ENCODE results near the gene NGB.
A peak's percentile ranks its signal among the peaks of the same experiment; 100 is the strongest.

NGB gene

DNA sequence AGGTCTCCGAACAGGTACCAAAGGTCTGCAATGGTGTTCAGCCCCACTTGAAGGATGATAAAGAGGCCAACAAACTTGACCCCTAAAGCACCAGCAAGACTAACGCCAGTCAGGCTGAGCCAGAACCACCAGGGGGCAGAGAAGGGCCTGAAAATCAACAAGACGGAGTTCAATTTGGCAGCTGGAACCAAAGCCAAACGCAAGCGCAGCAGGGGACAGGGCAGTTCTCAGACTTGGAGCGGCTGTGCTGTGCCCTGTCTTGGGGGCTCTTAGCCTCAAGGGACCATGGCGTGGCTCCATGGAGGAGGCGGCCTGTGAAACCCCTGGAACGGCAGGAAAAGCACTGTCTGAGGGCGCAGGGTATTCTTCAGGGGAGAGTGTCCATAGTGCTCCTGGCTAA lies 30.1 kb upstream of the NGB start:
- TF ChIP-seq, protein P1, sequence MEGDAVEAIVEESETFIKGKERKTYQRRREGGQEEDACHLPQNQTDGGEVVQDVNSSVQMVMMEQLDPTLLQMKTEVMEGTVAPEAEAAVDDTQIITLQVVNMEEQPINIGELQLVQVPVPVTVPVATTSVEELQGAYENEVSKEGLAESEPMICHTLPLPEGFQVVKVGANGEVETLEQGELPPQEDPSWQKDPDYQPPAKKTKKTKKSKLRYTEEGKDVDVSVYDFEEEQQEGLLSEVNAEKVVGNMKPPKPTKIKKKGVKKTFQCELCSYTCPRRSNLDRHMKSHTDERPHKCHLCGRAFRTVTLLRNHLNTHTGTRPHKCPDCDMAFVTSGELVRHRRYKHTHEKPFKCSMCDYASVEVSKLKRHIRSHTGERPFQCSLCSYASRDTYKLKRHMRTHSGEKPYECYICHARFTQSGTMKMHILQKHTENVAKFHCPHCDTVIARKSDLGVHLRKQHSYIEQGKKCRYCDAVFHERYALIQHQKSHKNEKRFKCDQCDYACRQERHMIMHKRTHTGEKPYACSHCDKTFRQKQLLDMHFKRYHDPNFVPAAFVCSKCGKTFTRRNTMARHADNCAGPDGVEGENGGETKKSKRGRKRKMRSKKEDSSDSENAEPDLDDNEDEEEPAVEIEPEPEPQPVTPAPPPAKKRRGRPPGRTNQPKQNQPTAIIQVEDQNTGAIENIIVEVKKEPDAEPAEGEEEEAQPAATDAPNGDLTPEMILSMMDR (IDR thresholded peaks at IDR 0.05; ENCODE audit: control insufficient read depth, insufficient read depth, low read depth, low read length, missing control alignments) = peak; percentile 89
- no peak overlapping the region for H3K4me3 ChIP-seq (ENCODE audit: control insufficient read depth, low read depth, low read length)
- peak; percentile 46 for DNase-seq (ENCODE audit: low read depth)

DNA sequence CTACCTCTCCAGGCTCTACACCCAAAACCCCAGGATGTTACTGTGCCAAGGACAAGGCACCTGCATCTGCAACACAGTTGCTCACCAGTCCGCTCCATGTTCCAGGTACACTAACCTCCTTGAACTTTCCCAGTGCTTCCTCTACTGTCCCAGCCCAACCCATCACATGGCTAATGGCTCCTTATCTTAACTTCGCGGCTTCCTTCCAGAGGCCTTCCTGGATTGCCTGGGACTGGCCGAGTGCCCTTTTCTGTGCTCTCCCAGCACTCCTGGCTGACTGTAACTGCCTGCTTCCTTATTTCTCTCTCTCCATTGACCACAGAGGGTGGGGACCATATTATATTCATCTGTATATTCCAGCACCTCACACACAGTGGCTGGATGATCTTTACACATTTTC lies 28.8 kb upstream of the NGB start:
- no peak for DNase-seq (ENCODE audit: low read depth)
- TF ChIP-seq, protein P1 (IDR thresholded peaks at IDR 0.05; ENCODE audit: control insufficient read depth, insufficient read depth, low read depth, low read length, missing control alignments) = no peak
- no peak overlapping the region for H3K4me3 ChIP-seq (ENCODE audit: control insufficient read depth, low read depth, low read length)

DNA sequence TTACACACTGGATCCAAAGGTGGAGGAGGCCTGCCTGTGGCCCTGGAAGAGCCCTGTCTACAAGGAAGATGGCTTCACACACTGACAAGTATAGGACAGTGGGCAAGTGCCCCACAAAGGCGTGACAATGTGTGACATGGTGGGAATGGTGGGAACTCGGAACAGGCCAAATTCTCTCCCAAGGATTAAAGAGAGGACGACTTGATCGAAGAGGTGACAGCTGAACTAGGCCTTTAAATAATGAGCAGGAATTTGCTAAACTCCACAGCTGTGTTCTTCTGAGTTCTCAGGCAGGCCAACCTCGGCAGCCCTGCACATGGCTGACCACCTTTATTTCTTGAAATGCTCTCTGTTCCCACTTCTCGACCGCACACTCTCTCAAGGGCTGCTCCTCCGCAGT lies 25.9 kb upstream of the NGB start:
- DNase-seq (ENCODE audit: low read depth) = no peak
- TF ChIP-seq, protein P1 (IDR thresholded peaks at IDR 0.05; ENCODE audit: control insufficient read depth, insufficient read depth, low read depth, low read length, missing control alignments) = no peak
- no peak overlapping the region for H3K4me3 ChIP-seq (ENCODE audit: control insufficient read depth, low read depth, low read length)

DNA sequence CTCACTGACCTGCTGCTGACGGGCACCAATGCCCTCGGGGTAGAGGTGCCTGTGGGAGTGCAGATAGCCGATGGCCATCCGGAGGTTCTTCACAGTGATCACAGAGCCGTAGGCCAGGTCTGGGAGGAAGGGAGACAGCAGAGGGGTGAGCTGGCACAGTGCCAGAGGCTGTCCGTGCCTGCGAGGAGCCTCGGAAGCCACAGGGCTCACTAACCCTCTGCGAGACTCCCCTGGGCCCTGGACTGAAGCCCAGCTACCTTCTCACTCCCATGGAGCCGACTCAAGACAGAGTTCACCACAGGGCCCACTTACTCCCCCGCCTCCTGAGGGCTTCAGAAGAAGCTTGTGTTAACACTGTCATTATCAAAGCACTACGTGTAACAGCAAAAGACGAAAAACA lies 25.1 kb upstream of the NGB start:
- TF ChIP-seq, protein P1 (IDR thresholded peaks at IDR 0.05; ENCODE audit: control insufficient read depth, insufficient read depth, low read depth, low read length, missing control alignments) = no peak
- DNase-seq (ENCODE audit: low read depth) = no peak
- H3K4me3 ChIP-seq (ENCODE audit: control insufficient read depth, low read depth, low read length) = no peak overlapping the region

DNA sequence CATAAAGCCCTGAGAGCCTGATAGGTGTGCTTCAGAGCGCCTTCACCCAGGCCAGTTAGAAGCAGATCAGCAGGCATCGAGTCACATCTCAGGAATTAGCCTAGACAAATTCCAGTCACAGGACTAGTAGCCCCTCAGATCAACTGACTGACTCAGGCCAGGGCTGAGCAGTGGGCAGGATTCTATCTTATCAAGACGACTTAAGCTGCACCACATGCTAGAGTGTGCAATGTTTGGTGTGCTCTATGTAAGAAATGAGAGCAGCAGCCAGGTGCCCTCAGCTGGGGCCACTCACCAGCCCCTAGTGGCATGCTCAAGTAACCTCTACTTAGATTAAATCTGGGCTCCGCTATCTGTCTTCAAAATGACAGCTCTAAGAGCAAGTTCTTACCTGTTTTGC lies 19.7 kb upstream of the NGB start:
- H3K4me3 ChIP-seq (ENCODE audit: control insufficient read depth, low read depth, low read length) = no peak overlapping the region
- DNase-seq (ENCODE audit: low read depth) = no peak
- TF ChIP-seq, protein P1 (IDR thresholded peaks at IDR 0.05; ENCODE audit: control insufficient read depth, insufficient read depth, low read depth, low read length, missing control alignments) = no peak

DNA sequence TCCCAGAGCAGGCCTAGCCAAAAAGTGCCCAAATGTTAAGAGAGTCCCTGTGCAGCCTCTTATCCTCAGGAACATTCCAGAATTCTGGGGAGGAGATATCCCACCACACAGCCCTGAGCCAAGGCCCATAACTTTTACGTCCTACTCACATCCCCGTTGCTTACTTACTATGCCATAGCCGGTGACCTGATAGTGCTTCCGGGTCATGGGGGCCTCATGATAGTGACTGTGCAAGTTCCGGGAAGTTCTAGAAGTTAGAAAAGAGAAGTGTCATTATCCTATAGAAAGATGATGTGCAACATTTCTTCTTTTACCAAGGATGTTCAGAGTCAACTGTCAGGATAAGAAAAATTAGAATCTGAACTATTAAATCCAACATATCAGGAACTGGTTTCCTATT lies 15.6 kb upstream of the NGB start:
- DNase-seq (ENCODE audit: low read depth) = no peak
- no peak overlapping the region for H3K4me3 ChIP-seq (ENCODE audit: control insufficient read depth, low read depth, low read length)
- TF ChIP-seq, protein P1 (IDR thresholded peaks at IDR 0.05; ENCODE audit: control insufficient read depth, insufficient read depth, low read depth, low read length, missing control alignments) = no peak

DNA sequence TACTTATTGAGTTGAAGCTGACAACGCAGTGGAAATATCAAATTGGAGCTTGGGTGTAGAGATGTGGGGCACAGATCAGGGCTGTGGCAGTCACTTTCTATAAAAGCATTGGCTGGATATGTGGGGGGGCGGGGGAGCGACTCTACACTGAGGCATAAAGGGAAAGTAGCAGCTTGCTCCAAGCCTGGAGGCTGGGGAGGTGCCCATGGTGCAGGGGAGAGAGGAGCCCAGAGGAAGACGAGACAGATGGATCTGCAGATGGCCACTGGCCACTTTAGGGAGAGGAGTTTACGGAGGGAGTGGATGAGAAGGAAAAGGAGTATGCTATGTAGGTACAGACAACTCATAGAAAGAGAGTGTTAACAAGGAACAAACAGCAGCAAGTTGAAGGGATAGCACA lies 13.5 kb upstream of the NGB start:
- no peak overlapping the region for H3K4me3 ChIP-seq (ENCODE audit: control insufficient read depth, low read depth, low read length)
- no peak for DNase-seq (ENCODE audit: low read depth)
- TF ChIP-seq, protein P1 (IDR thresholded peaks at IDR 0.05; ENCODE audit: control insufficient read depth, insufficient read depth, low read depth, low read length, missing control alignments) = no peak

Data from AG09309 (cell line).